Endothelial cell of umbilical vein (primary cell): ENCODE data around the gene GSE1. TPM values are rescaled to one million over a fixed set of nuclear protein-coding genes. Genes with fewer than 3 reads are reported as not detected.

Experiments
- BruUV-seq: library from RNA; stranded (reverse); fragments of 400-500 nt; replicated peaks from 2 replicates; lab custom pipeline; 2021; lab: Mats Ljungman, UMichigan
- CTCF ChIA-PET: fragments of 300-600, 350-600 bp; sonication (Branson Sonifier 250); formaldehyde crosslinking; loops from one replicate; lab custom pipeline; 2021; ENCODE audit warnings: antibody characterized with exemption, inconsistent platforms; lab: Charles Lee
- POLR2A ChIA-PET: fragments of 300-600, 350-600 bp; sonication (Branson Sonifier 250); formaldehyde crosslinking; loops from one replicate; lab custom pipeline; 2021; ENCODE audit warnings: antibody characterized with exemption, inconsistent platforms; lab: Charles Lee
- DNase-seq: peaks from one replicate; pipeline ENCODE4 v3.0.0-alpha.2; 2011; ENCODE audit warnings: low read depth, low spot score
- FAIRE-seq: peaks from 2 replicates; lab custom pipeline; 2011; peaks lifted over from hg19 to GRCh38; lab: Jason Lieb, UNC
- H2AFZ ChIP-seq: 2 replicates; pipeline ENCODE4 v1.6.0; 2012; ENCODE audit warnings: low read depth, low read length, control low read depth, inconsistent platforms
- H3K27ac ChIP-seq: 2 replicates; pipeline ENCODE4 v1.5.1; 2011; ENCODE audit warnings: low read depth, mild to moderate bottlenecking, control low read depth, low read length, moderate library complexity; ENCODE audit not compliant: insufficient read depth
- H3K27me3 ChIP-seq, 2 experiments: 2 replicates each; pipeline versions ENCODE4 v1.6.0 to v1.6.1; 2011; ENCODE audit warnings: low read length in 2 of 2, mixed read lengths in 1 of 2; ENCODE audit not compliant: control insufficient read depth in 2 of 2, insufficient read depth in 2 of 2
- H3K36me3 ChIP-seq, 2 experiments: 2 replicates in 1 of 2; 3 replicates in 1 of 2; pipeline ENCODE4 v1.5.1; 2011; ENCODE audit warnings: low read length in 2 of 2, mild to moderate bottlenecking in 1 of 2, moderate library complexity in 1 of 2; ENCODE audit not compliant: control insufficient read depth in 2 of 2, insufficient read depth in 2 of 2; ENCODE audit errors: extremely low read depth in 1 of 2
- H3K4me1 ChIP-seq: 3 replicates; pipeline ENCODE4 v1.5.1; 2011; ENCODE audit warnings: mild to moderate bottlenecking, low read length; ENCODE audit not compliant: control insufficient read depth, insufficient read depth; ENCODE audit errors: extremely low read depth
- H3K4me2 ChIP-seq: 2 replicates; pipeline ENCODE4 v1.6.1; 2011; ENCODE audit warnings: low read length, control low read depth, mixed read lengths; ENCODE audit not compliant: insufficient read depth
- H3K4me3 ChIP-seq, 3 experiments: fragments of 200-600 bp in 1 of 3; sonication (generic), shearing (Covaris generic) in 1 of 3; replicated peaks in 1 of 3; 2 replicates each; pipeline ENCODE4 v1.5.1; 2011 to 2016; ENCODE audit warnings: control low read depth in 3 of 3, low read length in 3 of 3, mild to moderate bottlenecking in 2 of 3, inconsistent platforms in 1 of 3, low read depth in 1 of 3, moderate library complexity in 1 of 3; ENCODE audit not compliant: insufficient read depth in 1 of 3
- H3K79me2 ChIP-seq: 2 replicates; pipeline ENCODE4 v1.6.0; 2012; ENCODE audit warnings: low read length, inconsistent platforms; ENCODE audit not compliant: control insufficient read depth, insufficient read depth
- H3K9ac ChIP-seq: replicated peaks from 2 replicates; pipeline ENCODE3; 2011; ENCODE audit warnings: low read length, control low read depth; ENCODE audit not compliant: insufficient read depth; ENCODE audit errors: extremely low read depth
- H3K9me1 ChIP-seq: replicated peaks from 3 replicates; pipeline ENCODE4 v1.6.0; 2011; ENCODE audit warnings: mild to moderate bottlenecking, low read length; ENCODE audit not compliant: control insufficient read depth, insufficient read depth; ENCODE audit errors: extremely low read depth
- H3K9me3 ChIP-seq: replicated peaks from 2 replicates; pipeline ENCODE4 v1.5.1; 2012; ENCODE audit warnings: low read length, inconsistent platforms; ENCODE audit not compliant: control insufficient read depth, insufficient read depth
- H4K20me1 ChIP-seq: replicated peaks from 2 replicates; pipeline ENCODE3; 2011; ENCODE audit warnings: mild to moderate bottlenecking, low read length; ENCODE audit not compliant: control insufficient read depth, insufficient read depth; ENCODE audit errors: extremely low read depth
- CTCF ChIP-seq, 2 donors: IDR thresholded peaks; 1 replicate in 1 of 2; 2 replicates in 1 of 2; pipeline ENCODE4 v1.5.1; 2011; ENCODE audit warnings: low read length in 2 of 2, mild to moderate bottlenecking in 2 of 2, moderate library complexity in 2 of 2, control low read depth in 1 of 2, inconsistent platforms in 1 of 2, low read depth in 1 of 2; ENCODE audit not compliant: insufficient read depth in 1 of 2; ENCODE audit errors: extremely low read depth in 1 of 2
- EZH2 ChIP-seq: IDR thresholded peaks from 2 replicates; pipeline ENCODE4 v1.6.1; 2012; ENCODE audit warnings: borderline replicate concordance, low read depth, mild to moderate bottlenecking, moderate library complexity, low read length, inconsistent platforms; ENCODE audit not compliant: severe bottlenecking
- FOS ChIP-seq: IDR thresholded peaks from 2 replicates; pipeline ENCODE4 v1.6.1; 2011; ENCODE audit warnings: mild to moderate bottlenecking, low read length, moderate library complexity, borderline replicate concordance; ENCODE audit not compliant: insufficient read depth
- GATA2 ChIP-seq: IDR thresholded peaks from 2 replicates; pipeline ENCODE4 v1.7.0; 2011; ENCODE audit warnings: low read depth, mild to moderate bottlenecking, moderate library complexity, mixed read lengths, low read length; ENCODE audit not compliant: insufficient read length, insufficient read depth
- JUN ChIP-seq: IDR thresholded peaks from 2 replicates; pipeline ENCODE4 v1.6.1; 2011; ENCODE audit warnings: borderline replicate concordance, low read depth; ENCODE audit not compliant: insufficient read length, insufficient read depth
- MAX ChIP-seq: IDR thresholded peaks from 2 replicates; pipeline ENCODE4 v1.6.1; 2011; ENCODE audit not compliant: insufficient read depth, insufficient read length
- MYC ChIP-seq: IDR thresholded peaks from one replicate; pipeline ENCODE4 v1.6.1; 2011; ENCODE audit warnings: mild to moderate bottlenecking, low read depth, low read length
- POLR2A ChIP-seq: IDR thresholded peaks from 2 replicates; pipeline ENCODE4 v1.6.1; 2012; ENCODE audit warnings: low read depth, mild to moderate bottlenecking, control low read depth, low read length
- POLR2AphosphoS5 ChIP-seq: IDR thresholded peaks from 2 replicates; pipeline ENCODE4 v1.6.1; 2012; ENCODE audit warnings: low read depth, mild to moderate bottlenecking, control low read depth, low read length, moderate library complexity; ENCODE audit not compliant: insufficient read depth
- dilution Hi-C: fragments of 300-500 bp; cut with MboI; formaldehyde crosslinking; loops from one replicate; pipeline ENCODE4 v1.15.0; 2019; ENCODE audit warnings: low sequenced_read_pairs; ENCODE audit not compliant: extremely low pct_ligation_motif_present
- intact Hi-C: fragments of 100-400 bp; cut with micrococcal nuclease; formaldehyde crosslinking; loops from one replicate; pipeline ENCODE4 v1.10.0; 2022
- polyA plus RNA-seq, 4 experiments: library from polyadenylated mRNA; depleted of rRNA in 3 of 4; stranded (reverse) in 3 of 4; unstranded in 1 of 4; fragments of >200 nt; gene quantifications; 2 replicates each; pipeline versions ENCODE4 v1.2.1 to v1.2.3, GENCODE V29; 2011 to 2012; ENCODE audit warnings: missing spikeins in 1 of 4
- total RNA-seq: library from RNA; stranded (reverse); gene quantifications from 2 replicates; pipeline ENCODE4 v1.2.3, GENCODE V29; 2021

The GSE1 gene
- total and polyA plus RNA-seq, 2 donors (not counting 3 experiments of a cell fraction or from before 2014, with no cell fraction given), result 4.2 to 18.3 TPM

- Histone ChIP-seq H3K4me3 (peak overlapping the region in 1 of 3 experiments; percentile 26), H3K4me1 (peaks cover 12% of the 10 kb centered on the region), H3K9me3 (no peaks in the 10 kb centered on the region), H3K27me3 (no peaks in the 10 kb centered on the region), H3K27ac (no peak overlapping the region), H3K9ac (no peak overlapping the region), H4K20me1 (no peaks in the 10 kb centered on the region), H3K79me2 (no peaks in the 10 kb centered on the region), H2AFZ (no peak overlapping the region), H3K4me2 (peak overlapping the region; percentile 37), H3K9me1 (no peaks in the 10 kb centered on the region), H3K36me3 (no peaks in the 10 kb centered on the region)
- FAIRE-seq (no peak), DNase-seq (no peak)
- TF ChIP-seq POLR2AphosphoS5, result no peak
- TF ChIP-seq GATA2, result no peak
- TF ChIP-seq POLR2A, result no peak
- no peak for TF ChIP-seq MYC
- TF ChIP-seq FOS, result no peak
- TF ChIP-seq CTCF (IDR thresholded peaks at IDR 0.05; ENCODE audit: extremely low read depth in 1 of 2, insufficient read depth in 1 of 2, low read depth in 1 of 2, low read length in 2 of 2), result no peak
- no peak for TF ChIP-seq JUN
- TF ChIP-seq EZH2, result no peak
- TF ChIP-seq MAX, result no peak
- no TSS peak for BruUV-seq
- ChIA-PET CTCF (interaction anchor here (1.4 to 2.1 kb wide), 2 partner anchors 193 to 198 kb away, joined by 3 to 12 read pairs; no protein-coding TSS in a partner anchor), POLR2A (interaction anchor here (0.7 kb wide), 1 partner anchor 9 kb away, joined by 3 read pairs; no protein-coding TSS in a partner anchor)
- intact Hi-C loops (loop anchor here (2.0 to 10.0 kb wide), 2 partner anchors 309 to 339 kb away; no protein-coding TSS in a partner anchor), dilution Hi-C loops (no loop called here)
Measured at GRCh38 chr16:85613604-85614337, 649 bp downstream of the GSE1 start.
